Globus pallidus (tissue), 1 donor: ENCODE measurements around the gene GPER1.
A peak's percentile ranks its signal among the peaks of the same experiment; 100 is the strongest.
"Not testable (repeated sequence)": the region's sequence is repeated elsewhere in the genome, so short reads cannot be mapped to it uniquely, and the experiment has no call there.

Source experiments
- DNase-seq: peaks from one replicate; pipeline ENCODE4 v3.0.0-alpha.2; 2015; ENCODE audit warnings: low spot score

The GPER1 gene

DNA sequence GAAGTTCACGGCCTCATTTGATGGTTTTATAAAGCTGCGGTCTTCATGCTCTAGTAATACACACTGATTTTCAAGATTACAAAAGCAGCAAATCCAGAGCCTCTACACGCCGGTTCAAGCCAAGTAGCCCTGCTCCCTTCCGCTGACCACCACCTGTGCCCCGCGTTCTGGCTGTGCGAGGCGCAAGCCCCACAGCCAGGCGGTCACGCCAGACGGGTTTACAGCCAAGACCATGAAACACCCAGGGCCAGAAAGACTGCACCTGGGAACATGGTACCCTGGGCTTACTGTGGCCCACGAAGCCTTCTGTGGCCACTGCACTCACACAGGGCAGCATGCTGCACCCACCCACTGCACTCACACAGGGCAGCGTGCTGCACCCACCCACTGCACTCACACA, 33.6 kb downstream of the GPER1 start:
- DNase-seq: no peak

DNA sequence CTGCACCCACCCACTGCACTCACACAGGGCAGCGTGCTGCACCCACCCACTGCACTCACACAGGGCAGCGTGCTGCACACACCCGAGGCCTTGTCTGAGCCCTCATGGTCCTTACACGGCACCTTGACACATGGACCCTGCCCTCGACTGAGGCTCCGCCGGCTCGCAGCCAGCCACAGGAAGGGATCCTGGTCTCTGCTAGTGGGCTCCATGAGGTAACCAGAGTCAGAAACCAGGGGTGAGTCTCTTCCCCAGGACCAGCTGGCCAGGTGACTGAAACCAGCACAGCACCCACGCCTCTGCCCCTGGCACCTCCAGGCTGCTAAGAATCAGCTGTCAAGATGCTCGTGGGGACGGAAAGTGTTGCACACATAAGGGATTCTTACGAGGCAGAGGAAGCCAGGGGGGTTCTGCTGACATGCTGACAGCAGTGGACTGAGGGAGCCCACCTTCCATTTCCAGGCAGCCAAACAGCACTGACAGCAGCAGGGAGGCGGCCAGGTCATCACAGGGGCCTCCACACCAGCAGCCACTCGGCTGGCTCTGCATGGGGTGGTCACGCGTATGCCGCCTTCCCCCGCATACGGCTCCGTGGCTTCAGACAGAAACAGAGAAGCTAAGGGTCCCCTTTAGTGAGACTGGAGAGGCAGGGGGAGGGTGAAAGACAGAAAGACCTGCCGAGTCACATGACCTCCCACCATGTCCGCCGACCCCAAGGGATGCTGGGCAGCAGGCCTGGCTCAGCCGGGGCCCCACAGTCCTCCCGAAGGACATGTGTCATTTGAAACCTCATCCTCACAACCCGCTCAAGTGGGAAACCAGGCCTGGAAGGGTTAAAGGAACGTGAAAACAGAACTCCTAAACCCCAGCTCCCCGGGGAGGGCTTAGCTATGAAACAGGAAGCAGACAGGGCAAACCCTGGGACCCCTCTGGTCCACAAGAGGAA, 34.2 kb downstream of the GPER1 start:
- DNase-seq: no peak

DNA sequence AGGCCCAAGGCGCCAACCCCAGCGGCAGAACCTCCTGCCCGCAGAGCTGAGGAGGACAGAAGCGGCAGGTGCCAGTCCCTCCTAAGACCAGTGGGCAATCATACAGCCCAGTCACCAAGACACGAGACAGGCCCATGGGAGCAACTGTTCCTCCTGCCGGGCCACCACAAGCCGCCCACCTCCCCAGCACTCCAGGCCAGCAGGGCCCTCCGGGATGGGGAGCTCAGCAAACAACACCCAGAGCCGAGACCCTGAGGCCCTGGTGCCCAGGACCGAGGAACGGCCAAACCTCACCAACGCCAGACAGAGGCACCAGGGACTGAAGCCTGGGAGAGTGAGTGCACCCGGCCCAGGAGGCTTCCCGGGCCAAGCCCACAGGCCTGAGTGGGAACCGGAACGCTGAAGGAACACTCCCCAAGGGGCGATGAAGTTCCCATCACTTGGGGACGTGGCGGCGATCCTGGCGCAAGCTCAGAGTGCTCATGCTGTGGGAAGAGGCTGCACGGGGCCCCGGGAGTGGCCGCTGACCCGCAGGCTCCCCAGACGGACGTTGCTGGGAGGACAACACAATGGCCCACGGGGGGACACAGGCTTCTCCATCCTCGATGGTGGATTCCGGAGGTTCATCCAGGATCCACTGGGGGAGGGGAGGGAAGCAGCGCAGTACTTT, 35.1 kb downstream of the GPER1 start:
- no peak for DNase-seq

DNA sequence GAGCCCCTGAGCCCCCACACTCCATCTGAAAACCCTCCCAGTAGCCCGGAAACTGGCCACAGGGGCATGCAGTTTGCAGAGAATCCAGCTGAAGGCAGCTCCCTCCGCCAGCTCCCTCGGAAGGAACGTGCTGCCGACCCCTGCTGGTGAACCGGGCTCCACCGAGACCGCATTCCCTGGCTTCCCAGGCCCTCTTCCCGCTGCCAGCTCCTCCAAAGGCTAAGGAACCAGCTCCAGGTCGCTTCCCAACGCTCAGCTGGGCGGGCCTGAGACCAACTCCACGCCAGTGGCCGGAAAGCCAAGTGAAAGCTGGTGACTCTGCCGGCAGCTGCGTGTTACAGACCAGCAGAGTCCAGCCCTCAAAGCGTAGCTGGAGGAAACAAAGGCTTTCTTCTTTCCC, 35.8 kb downstream of the GPER1 start:
- peak; percentile 74 for DNase-seq

DNA sequence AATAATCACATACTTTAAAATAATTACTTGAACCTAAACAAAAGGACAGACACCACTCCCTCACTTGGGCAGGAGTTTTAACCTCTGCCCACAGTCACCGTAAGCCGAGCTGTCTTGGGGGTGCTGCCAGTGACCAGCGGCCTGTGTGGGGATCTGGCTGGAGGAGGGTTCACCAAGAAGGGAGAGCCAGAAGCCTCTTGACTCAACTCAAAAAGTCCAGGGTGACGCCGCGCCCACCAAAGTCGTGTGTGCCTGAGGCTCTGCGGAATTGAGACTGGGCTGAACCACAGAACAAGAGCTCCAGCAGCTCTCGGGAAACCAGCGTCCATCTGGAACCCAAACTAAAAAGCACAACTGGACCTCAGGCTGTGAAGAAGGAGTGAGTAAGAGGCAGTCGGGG, 36.3 kb downstream of the GPER1 start:
- no peak for DNase-seq

DNA sequence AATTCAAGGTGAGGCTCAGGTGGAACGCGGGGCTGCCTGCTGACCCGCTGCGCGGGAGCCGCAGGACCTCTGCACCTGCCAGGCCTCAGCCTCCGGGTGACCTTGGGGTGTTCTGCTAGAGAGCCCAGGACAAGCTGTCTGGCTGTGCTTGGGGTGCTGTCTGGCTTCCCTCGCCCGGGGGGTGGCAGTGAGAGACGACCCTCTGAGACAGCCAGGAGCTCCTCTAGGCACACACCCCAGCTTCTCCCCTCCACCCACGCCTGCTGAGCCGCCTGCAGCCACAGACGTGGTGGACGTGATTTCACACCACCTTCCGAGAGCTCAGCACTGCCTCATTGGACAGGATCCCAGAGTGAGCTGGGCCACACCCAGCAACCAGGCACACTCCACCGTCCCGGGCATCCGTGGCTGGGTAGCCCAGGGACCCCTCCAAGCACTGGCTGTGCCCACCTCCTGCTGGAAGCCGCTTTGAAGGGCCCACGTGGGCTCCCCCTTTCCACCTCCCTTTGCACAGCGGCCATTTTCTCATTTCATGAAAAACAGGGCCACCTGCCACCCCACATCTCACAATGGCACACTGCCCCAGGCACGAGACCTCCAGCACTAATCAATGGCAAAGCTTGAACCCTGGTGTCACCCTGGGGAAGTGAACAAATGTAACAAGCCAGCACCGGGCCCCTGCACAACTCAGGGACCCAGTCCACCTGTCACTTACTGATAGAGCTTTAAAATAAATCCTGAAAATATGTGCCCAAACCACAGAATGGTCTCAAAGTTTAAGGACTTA, 37.1 kb downstream of the GPER1 start:
- DNase-seq: no peak

DNA sequence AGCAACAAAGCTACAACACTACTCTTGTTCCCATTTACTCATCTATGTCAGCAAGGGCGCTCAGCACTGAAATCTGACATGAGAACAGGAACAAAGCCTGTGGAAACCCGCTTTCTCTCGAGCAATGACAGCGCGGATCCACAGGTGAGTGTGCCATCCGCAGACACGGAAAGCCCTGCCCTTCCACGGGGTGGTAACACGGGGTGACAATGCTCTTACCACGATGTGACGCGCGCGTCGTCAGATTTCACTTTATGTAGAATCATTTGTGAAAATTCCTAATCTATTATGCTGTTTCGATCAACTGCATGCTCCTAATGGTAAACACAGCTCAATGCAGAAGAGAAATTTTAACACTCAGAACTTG, 37.7 kb downstream of the GPER1 start:
- DNase-seq: no peak

DNA sequence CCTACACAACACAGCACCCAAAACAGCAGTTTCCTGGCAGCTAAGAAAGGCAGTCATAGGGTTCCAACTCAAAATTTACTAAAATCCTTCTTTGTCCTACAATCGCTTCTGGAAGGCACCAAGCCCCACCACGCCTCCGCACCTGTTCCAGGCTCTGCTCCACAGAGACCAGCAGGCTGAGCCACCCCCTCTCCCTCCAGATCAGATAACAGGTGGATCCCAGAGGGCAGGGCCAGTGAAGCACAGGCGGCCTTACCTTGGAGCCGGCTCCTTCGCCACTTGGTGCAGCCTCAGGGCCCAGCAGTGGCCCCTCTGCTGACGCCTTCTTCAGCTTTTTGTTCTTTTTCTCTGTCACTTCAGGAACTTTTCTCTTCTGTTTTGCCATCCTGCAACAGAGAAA, 39.1 kb downstream of the GPER1 start:
- no peak for DNase-seq

DNA sequence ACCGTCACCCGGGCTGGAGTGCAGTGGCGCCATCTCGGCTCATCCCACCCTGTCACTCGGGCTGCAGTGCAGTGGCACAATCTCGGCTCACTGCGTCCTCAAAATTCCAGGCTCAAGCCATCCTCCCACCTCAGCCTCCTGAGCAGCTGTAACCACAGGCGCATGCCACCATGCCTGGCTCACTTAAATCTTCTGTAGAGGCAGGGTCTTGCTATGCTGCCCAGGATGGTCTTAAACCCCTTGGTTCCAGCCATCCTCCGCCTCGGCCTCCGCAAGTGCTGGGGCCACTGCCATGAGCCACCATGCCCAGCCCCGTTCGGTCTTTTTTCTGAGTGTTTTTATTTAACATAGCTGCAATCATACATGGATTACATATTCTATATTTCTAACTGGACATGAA, 41.5 kb downstream of the GPER1 start:
- DNase-seq: no peak

DNA sequence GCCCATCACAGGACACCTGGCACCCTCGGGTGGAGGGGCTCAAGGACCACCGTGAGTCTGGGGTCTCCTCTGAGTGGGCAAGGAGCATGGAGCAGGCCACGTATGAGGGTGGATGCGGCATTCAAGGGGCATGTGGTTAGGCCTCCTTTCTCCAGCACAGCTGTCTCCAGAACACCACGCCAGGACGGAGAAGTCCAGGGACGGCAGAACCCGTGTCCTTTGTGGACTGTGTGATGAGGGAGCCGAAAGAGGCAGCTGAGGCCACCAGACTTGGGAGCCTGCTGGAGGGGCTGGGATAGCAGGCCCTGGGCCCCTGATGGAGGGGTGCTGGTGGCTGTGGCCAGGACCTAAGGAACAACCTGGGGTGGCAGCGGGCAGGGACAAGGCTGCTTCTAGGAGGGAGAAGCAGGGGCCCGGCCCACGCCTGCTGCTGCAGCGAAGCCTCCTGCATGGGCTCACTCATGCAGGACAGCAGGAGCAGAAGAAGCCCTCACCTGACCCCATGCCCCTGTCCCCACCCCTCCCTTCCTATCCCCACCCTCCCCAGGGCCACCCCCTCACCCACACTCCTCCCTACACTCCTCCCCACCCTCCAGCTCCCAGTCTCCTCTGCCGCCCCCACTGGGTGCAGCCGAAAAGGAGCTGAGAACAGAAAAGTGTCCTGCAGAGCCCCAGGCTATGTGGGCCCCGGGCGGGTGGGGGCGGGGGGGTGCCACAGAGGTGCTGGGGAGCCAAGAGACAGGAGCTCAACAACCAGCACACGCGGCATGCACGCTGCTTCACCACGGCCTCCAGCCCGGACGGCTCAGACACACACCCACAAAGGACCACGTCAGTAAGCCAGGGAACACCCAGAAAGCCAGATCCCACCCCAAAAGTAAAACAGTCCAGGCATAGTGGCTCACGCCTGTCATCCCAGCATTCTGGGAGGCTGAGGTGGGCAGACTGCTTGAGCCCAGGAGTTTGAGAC, 42.4 kb downstream of the GPER1 start:
- no peak for DNase-seq

DNA sequence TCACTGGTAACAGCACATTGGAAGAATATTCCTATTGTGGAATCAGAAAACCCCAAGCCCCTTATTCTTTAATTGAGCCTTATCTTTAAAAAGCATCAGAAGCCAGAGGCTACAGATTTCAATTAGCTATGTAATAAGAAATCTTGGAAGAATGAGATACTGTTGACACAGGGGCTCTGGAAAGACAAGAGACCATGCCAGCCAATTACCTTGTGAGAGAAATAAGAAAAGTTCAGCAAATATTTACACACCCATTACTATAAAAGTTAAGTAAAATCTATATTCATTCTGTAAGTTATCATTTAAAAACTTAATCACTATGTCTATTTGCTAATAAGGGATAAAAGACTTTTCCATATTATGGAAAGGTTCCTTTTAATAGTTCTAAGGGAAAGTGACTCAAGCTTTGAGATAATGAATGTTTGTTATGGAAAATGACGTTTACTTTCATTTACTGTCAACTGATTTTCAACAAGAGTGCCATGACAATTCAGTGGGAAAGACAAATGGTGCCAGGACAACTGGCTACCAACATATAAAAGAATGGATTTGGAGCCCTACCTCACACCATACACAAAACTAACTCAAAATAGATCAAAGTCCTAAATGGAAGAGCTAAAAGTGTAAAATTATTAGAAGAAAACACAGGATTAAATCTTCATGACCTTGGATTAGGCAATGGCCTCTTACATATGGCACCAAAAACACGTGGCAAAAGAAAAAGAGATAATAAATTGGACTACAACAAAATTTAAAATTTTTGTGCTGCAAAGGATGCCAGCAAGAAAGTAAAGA, 43.8 kb downstream of the GPER1 start:
- no peak for DNase-seq

DNA sequence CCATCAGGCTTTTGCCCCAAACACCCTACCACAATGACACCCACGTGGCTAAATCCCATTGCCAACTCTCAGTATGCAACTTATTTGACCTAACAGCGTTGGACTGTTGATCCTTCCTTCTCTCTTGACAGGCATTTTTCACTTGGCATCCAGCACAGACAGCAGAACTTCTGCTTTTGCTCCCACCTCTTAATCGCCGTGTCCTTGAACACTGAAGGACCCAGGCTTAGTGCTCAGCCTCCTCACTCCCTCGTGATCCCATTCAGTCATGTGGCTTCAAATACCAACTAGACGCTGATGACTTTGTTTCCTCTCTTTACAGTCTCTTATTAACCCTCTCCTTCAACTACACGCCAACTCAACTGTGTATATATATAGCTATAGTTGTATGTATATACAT, 47.0 kb downstream of the GPER1 start:
- no peak for DNase-seq

DNA sequence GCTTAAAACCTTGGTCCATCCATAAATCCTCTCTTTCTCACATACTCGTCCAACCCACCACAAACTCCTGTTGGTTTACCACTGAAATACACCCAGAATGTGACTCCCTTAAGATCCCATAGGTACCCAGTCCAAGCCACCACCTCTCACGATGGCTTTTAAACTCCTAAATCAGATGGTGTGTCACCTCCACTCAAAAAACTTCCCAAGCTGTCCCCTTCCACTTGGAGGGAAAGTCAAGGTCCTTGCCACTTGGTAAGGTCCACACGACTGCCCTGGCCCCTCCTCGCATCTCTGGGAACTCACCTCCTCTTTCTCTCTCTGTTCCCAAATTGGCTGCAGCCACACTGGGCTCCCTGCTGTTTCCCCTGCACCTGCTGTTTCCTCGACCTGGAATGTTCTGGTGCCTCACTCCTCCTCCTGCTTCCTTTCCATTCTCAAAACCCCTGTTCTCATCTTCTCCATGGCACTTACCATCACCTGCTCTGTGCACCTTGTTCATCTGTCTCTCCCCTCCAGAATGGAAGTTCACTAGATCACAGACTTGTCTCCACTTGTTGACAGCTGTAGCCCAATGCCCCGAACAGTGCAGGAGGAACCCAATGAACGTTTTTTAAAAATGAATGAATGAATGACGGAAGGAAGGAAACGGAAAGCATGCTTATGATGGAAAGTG, 49.1 kb downstream of the GPER1 start:
- no peak for DNase-seq

DNA sequence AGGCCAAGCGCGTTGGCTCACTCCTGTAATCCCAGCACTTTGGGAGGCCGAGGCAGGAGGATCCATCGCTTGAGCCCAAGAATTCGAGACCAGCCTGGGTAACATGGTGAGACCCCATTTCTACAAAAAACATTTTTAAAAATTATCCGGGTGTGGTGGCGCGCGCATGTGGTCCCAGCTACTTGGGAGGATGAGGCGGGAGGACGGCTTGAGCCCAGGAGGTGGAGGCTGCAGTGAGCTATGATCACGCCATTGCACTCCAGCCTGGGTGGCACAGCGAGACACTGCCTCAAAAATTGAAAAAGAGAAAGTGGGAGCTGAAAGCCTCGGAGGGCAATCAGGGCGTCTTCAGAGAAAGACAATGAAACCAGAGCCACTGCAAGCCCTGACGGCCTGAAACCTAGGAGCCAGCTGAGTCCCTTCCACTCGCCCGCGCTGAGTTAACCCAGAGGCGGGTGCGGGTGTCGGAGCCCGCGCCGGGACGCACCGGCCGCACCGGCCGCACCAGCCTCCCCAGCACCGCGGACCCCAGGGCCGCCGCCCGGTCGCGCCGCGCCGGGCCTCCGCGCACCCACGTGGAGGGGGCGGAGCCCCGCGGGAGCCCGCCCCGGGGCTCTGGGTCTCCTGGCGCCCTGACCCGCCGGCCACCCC, 49.7 kb downstream of the GPER1 start:
- no peak for DNase-seq

DNA sequence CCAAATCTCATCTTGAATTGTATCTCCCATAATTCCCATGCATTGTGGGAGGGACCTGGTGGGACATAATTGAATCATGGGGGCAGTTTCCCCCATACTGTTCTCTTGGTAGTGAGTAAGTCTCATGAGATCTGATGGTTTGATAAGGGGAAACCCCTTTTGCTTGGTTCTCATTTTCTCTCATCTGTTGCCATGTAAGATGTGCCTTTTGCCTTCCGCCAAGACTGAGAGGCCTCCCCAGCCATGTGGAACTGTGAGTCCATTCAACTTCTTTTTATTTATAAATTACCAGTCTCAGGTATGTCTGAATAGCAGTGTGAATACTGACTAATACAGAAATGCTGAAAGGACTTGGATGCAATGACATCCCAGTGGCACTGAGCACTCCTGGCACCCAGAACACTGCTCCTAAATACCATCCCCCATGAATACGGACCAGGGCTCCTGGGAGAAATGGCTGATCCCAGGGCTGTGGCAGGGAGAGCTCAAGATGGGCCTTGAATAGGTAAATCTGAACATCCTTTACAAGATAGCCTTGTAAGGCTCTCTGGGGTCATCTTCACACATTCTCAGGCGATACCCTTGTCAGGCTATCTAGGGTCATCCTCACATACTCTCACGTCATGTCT, 52.7 kb downstream of the GPER1 start:
- DNase-seq: no peak

DNA sequence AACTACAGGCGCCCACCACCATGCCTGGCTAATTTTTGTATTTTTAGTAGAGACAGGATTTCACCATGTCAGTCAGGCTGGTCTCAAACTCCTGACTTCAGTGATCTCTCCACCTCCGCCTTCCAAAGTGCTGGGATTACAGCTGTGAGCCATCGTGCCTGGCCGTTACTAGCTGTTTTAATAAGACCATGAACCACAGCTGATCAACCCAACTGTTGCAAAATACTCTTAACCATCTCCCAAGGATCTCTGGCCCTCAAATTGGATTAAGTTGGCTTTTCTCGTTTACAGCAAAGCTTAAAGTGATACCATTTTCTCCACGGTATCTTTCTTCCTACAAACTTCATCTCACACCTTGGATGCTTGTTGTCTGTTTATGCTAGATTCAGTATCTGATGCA, 53.7 kb downstream of the GPER1 start:
- no peak for DNase-seq

DNA sequence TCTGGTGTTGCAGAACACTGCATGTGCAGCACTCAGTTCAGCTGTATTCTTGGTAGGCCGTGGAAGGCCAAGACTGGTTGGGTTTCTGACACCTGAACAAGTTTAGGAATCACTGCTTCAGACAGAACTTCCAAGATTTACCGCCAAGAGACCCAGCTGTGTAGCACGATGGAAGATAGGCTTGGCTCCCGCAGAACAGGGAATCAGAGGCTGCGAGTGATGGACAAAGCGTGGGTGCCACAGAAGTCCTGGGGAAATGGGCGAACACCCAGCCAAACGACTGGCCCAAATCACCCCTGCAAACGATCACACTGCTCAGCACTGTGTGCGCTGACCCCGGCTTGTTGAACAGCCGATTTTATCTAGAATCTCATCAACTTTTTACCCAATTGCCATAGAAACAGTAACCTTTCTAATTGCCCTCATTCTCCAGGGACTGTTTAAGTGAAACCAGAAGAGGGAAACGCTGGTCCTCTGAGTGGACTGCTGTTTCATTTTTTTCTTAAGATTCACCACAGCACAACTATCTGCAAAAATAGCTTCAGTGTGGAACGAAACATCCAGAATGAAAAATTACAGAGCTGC, 54.2 kb downstream of the GPER1 start:
- DNase-seq: no peak

DNA sequence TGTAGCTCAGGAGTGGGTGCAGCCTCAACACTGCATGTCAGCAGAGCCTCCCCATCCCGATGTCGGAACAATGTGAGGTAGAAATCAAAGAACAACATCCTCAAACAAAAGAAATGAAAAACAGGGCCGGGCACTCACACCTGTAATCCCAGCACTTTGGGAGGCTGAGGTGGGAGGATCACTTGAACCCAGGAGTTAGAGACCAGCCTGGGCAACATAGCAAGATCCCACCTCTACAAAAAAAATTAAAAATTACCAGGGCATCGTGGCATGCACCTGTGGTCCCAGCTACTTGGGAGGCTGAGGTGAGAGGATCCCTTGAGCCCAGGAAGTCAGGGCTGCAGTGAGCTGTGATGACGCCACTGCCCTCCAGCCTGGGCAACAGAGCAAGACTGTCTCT, 55.1 kb downstream of the GPER1 start:
- DNase-seq: not testable (repeated sequence)
